ENCODE measurements around the gene ZNF474.

The ZNF474 gene

GRCh38 chr5:122154910-122155309 is 25.6 kb downstream of the ZNF474 start:
- no peak for FAIRE-seq

GRCh38 chr5:122155546-122155945 is 26.2 kb downstream of the ZNF474 start:
- no peak for FAIRE-seq

DNA sequence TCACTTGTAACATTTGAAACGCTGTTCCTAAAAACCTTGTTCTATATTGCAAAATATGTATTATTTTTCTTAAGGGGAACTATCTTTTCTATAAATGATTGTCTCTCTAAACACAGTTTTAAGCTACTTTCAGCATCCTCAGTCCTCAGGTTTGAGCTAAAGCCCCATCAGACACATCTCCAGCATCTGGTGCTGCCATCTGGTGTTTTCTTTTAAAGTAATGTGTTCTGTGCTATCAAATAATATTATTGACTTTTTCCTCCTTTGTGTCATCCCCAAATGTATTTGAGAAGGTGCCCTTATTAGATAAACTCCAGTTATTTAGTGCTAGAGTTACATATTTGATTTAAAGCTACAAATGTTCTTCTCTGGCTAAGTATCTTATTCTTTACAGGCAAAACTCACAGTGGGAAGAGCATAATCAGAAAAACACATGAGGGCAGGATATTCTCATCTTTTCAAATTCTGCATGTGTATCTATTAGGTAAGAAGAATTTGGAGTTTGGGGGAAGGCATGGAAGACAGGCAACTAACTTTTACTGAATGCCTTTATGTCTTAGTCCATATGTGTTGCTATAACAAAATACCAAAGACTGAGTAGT is 27.5 kb downstream of the ZNF474 start:
- FAIRE-seq = peak; percentile 41

GRCh38 chr5:122162100-122162638 is 32.8 kb downstream of the ZNF474 start:
- no peak for FAIRE-seq

DNA sequence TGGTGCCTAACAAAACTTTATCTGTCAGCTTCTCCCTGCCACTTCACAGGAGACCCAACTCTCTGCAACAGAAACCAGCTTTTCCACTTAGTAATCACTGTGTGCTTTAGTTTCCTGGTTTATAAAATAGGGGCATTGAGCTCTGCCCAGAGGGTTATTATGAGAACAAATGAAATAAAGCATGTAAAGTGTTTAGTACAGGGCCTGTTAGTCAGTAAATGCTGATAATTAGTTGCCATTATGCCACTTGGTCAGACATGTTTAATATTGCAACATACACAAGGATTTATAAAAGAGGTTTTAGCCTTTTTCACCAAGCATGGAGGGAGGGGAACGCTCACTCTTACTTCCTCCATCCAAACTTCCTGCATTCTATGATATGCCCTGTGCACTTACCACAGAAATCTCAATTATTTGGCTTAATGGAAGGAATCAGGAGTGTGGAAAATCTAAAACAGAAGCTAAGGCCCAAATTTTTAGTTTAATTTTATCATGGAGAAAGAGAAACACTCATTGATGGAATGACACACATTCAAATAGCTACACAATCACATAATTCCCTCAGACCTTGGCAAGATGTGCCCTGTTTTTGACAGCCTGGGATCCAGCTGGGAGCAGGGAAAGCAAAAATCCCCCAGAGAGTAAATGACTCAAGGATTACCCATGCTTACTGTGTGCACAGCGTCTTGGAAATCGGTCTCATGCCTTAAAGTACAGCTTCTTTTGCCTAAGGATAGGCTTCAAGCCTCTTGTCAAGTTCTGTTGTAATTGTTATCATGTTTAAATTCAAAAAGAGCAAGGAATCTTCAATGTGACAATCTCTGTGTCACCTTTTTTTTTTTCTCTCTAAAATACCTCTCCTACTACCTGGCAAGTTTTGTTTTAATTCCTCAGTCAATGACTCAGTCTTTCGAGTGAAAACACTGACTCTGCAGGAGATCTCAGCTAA is 34.0 kb downstream of the ZNF474 start:
- FAIRE-seq = no peak

GRCh38 chr5:122164070-122164435 is 34.7 kb downstream of the ZNF474 start:
- no peak for FAIRE-seq

- FAIRE-seq = no peak
Measured at GRCh38 chr5:122164831-122165558, 35.6 kb downstream of the ZNF474 start.

GRCh38 chr5:122165559-122166078 is 36.3 kb downstream of the ZNF474 start:
- no peak for FAIRE-seq

DNA sequence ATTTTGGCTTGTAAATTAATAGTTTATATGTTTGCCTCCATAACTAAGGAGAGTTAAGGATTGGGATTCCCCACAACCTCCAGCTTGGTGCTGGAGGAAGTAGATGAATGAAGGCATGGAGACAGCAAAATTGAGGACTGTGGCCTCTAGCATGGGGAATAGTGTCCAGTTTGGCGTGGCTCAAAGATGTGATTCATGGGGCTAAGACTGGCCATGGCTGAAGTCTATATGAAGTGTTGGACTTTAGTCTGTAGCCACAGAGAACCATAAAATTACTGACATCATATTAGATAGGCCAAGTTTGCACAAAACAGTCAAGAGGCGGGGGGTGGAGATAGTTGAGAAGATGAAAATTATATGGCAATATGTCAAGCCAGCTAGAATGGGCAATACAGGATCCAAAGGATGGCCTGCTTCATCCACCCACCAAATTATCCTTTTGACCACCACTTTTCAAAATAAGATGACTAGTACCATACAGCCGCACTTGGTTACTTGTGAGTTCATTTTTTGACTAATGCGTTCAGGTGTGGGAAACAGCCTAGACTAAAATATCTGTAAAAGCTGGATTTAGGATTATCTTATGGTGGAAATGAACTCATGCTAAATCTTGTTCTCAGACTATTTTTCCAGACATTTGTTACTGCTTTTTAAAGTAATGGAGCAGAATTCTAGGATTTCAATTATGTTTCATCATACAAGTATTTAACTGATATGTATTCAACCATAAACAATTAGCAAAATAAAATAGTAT is 40.2 kb downstream of the ZNF474 start:
- FAIRE-seq = no peak

GRCh38 chr5:122170620-122171019 is 41.3 kb downstream of the ZNF474 start:
- no peak for FAIRE-seq

- FAIRE-seq = no peak
Measured at GRCh38 chr5:122172207-122172606, 42.9 kb downstream of the ZNF474 start.

DNA sequence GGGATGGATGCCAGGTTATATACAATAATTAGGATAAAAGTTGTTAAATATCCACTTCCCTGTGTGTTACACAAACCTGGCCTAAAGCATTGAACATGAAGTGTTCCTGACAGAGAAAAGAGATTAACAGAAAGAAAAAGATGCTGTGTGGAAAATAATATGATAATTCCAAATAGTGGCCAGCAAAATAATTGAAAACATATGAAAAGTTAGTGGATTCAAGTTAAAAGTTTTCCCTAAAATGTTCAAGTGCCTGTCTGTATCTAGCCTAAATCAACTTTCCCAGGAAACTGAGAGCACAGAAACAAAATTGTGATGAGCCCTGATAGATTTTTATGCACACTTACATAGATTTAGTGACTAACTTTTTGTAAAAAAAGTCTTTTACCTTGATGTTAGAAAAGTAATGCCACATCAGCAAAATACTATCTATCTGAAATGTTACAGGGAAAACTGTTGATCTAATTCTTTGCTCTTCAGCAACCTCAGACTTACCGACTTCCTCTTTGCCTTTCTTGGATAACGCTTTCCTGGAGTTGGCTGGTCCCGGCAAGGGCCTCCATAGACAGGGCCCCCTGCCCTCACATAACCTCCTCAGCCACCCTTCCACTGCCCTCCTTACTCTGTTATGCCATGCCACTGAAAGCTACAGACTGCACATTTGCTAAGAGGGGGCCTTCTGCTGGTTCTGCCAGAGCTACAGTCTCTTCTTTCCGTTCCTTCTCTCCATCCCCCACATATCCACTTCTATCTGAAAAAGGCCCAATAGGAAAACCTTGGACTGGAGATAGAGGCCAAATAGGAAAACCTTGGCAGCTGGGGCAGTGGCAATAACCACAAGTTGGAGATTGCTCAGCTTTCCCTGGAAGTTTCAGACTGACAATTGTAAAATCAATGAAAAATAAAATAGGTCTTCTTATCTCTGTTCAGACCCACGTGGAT is 44.4 kb downstream of the ZNF474 start:
- FAIRE-seq = no peak

- FAIRE-seq = no peak
Measured at GRCh38 chr5:122175091-122175490, 45.7 kb downstream of the ZNF474 start.

DNA sequence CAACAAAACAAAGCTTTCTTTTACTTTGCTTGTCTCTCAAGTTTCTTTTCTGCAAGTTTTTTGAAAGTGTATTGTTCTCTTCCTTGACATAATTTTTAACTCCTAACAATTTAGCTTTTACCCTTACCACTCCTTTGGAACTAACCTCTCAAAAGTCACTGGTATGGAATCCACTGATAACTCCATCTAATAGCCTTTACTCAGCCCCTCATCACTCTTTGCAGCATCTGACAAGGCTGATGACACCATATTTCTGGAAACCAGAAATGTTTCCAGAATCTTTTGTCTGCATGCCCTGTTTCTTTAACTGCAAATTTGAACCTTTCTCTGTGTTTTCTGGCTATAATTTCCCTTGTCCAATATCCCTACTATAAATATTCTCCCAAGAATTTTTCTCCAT is 46.5 kb downstream of the ZNF474 start:
- no peak for FAIRE-seq

- no peak for FAIRE-seq
Measured at GRCh38 chr5:122177161-122177560, 47.8 kb downstream of the ZNF474 start.

- FAIRE-seq = no peak
Measured at GRCh38 chr5:122179701-122180100, 50.4 kb downstream of the ZNF474 start.

- no peak for FAIRE-seq
Measured at GRCh38 chr5:122180146-122180712, 50.9 kb downstream of the ZNF474 start.

GRCh38 chr5:122180863-122181548 is 51.7 kb downstream of the ZNF474 start:
- no peak for FAIRE-seq

GRCh38 chr5:122181863-122182262 is 52.5 kb downstream of the ZNF474 start:
- no peak for FAIRE-seq

DNA sequence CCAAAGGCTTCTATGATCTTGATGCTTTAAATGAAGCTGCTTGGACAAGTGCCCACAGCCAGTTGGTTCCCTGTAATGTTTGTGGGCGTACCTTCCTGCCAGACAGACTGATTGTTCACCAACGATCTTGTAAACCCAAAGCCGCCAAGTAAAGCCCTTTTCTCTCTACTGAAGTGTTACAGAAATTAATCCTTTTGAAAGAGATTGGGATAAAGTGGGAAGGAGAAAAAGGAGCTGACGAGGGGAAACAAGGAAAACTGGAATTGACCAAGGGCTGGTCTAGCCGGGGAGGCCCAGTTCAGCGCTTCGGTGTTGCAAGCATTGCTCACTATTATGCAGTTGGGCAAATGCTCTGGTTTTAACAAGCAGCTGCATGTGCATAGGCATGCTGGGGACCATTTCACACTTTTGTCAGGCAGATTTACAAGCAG is 53.2 kb downstream of the ZNF474 start:
- FAIRE-seq = no peak

Data from A204.1 (cell line).